ENCODE results near the gene NDUFB2. TPM values are rescaled to one million over a fixed set of nuclear protein-coding genes. Genes with fewer than 3 reads are reported as not detected.

The NDUFB2 gene
- 35.9 TPM for total RNA-seq

DNA sequence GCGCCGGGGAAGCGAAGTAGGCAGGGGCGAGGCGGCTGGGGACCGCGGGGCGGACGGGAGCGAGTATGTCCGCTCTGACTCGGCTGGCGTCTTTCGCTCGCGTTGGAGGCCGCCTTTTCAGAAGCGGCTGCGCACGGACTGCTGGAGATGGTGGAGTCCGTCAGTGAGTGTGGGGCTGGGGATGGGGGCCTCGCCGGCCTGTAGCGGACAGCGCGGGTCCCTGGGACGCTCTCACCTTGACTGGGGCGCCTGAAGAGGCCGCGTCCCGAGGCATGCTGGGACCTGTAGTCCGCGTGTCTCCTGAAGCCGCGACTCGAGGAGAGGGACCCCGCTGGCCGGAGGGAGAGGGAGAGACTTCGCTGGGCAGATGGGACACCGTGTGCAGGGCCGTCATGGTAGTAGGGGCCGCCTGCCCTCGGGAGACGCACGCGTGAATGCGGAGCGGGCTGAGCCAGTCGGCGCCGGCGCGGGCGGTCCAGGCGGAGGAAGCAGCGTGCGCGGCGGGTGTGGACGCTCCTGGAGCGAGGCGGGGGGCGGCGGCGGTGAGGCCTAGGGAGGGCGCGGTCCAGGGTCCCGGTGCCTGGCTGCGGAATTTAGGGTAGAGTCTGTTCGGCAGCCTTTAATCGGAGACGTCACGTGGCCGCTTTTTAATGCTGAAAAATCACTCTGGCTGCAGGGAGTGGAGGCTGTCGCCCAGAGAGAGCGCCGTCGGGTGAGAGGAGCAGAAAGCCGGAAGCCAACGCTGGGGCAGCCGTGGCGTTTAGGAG lies at the start of gene NDUFB2:
TSS of gene NDUFB2 (plus strand) at position 29 of the 767 bp plus-strand sequence. CDS start at position 66, 37 bp downstream.
- Histone ChIP-seq H3K9me3 (no peaks in the 10 kb centered on the region), H3K27me3 (no peaks in the 10 kb centered on the region), H3K27ac (peak within 1 kb of the TSS; percentile 80 to 89), H3K4me3 (peak within 1 kb of the TSS; percentile 62 to 74), H3K4me1 (peaks cover 0 to 13% of the 10 kb centered on the region in 2 donors), H3K36me3 (peaks cover 0 to 6% of the 10 kb centered on the region in 2 donors)
- peak in 1 of 2 donors; percentile 77 for DNase-seq (ENCODE audit: low spot score in 2 of 2)
- TF ChIP-seq, protein P1, sequence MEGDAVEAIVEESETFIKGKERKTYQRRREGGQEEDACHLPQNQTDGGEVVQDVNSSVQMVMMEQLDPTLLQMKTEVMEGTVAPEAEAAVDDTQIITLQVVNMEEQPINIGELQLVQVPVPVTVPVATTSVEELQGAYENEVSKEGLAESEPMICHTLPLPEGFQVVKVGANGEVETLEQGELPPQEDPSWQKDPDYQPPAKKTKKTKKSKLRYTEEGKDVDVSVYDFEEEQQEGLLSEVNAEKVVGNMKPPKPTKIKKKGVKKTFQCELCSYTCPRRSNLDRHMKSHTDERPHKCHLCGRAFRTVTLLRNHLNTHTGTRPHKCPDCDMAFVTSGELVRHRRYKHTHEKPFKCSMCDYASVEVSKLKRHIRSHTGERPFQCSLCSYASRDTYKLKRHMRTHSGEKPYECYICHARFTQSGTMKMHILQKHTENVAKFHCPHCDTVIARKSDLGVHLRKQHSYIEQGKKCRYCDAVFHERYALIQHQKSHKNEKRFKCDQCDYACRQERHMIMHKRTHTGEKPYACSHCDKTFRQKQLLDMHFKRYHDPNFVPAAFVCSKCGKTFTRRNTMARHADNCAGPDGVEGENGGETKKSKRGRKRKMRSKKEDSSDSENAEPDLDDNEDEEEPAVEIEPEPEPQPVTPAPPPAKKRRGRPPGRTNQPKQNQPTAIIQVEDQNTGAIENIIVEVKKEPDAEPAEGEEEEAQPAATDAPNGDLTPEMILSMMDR (IDR thresholded peaks at IDR 0.05) = no peak
- intact Hi-C loops (cut with DNase I) = loop anchor here (1.0 to 2.0 kb wide), 3 partner anchors 22 to 318 kb away; partner anchors contain the start of genes BRAF and MRPS33

DNA sequence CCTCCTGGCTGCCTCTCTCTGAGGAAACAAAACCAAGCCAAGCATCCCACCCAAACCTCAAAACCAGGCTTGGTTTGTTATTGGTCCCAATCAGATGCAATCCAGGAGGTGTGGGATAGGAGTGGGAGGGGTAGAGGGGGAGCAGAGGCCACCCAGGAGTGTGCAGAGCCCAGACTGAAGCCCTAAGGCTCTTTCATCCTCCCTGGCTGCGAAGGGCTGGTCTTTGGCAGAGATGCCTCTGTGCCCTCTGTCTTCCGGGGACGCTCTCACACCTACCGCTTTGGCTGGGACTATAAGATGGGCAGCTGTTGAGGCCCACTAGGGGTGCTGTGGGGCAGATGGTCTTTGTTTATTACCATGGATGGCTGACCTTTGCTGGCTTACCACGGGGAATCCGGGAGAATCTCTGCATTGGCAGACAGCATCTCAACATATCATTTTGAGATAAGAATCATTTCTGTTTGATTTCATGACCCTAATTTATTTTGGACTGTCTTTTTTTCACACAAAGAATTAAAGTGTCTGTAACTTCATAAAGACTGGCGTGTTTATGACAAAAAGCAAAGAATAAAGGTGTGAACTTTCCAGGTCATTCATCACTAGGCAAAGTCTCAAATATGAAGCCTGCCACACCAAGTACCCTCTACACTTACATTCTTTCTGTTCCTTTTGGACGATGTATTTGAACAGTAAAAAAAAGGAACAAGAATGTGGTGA lies 49.4 kb upstream of the NDUFB2 start:
- no peaks in the 10 kb centered on the region for H3K9me3 ChIP-seq
- H3K27ac ChIP-seq = no peak overlapping the region
- no peak for DNase-seq (ENCODE audit: low spot score in 2 of 2)
- intact Hi-C loops (cut with DNase I) = no loop called here
- no peaks in the 10 kb centered on the region for H3K36me3 ChIP-seq
- TF ChIP-seq, protein P1 (IDR thresholded peaks at IDR 0.05) = peak in 1 of 3 experiments; percentile 36
- no peaks in the 10 kb centered on the region for H3K27me3 ChIP-seq
- H3K4me3 ChIP-seq = no peak overlapping the region
- no peaks in the 10 kb centered on the region for H3K4me1 ChIP-seq

DNA sequence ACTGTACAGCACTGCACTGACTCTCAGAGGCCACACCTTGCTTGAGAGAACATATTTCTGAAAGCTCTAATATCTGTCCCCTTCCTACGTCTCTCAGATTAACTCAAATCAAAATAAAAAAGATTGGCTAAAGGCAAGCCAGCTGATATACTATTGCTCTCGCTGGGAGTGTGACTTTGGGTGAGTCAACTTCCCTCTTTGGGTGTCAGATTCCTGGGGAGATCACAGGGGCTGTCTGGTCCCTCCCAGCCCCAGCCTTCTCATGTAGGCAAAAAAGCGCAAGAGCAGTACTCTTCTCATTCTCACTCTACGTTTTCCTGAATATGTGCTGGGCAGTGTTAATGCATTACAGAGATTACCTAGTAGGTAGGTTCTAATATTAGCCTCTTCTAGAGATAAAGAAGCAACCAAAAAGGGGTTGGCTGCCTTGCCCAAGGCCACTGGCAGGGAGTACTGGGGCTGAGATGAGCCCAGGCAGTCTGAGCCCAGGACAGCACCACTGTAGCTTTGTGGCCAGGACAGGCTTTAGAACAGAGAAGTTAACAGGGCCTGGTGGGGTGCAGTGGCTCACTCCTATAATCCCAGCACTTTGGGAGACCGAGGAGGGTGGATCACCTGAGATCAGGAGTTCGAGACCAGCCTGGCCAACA lies 46.8 kb upstream of the NDUFB2 start:
- no peaks in the 10 kb centered on the region for H3K36me3 ChIP-seq
- H3K27me3 ChIP-seq = no peaks in the 10 kb centered on the region
- no peaks in the 10 kb centered on the region for H3K9me3 ChIP-seq
- no peak overlapping the region for H3K27ac ChIP-seq
- DNase-seq (ENCODE audit: low spot score in 2 of 2) = peak in 1 of 2 donors; percentile 49
- H3K4me3 ChIP-seq = no peak overlapping the region
- TF ChIP-seq, protein P1 (IDR thresholded peaks at IDR 0.05) = no peak
- intact Hi-C loops (cut with DNase I) = no loop called here
- no peaks in the 10 kb centered on the region for H3K4me1 ChIP-seq

DNA sequence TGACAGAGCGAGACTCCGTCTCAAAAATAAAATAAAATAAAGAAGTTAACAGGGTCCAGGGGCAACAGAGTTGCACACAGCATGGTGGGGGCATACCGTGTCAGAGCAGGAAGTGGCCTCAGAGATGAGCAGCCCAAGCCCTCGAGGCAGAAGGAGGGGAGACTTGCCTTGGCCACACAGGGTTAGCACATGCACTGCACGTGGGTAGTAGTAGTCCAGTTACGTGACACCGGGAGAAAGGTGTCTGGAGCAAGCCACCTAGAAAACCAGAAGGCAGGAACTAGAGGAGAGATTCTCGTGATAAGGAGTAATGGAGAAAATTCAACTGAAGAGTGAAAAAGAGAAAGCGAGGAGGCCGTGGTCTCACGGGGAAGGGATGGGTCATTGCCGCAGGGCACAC lies 46.1 kb upstream of the NDUFB2 start:
- H3K4me3 ChIP-seq = no peak overlapping the region
- H3K27me3 ChIP-seq = no peaks in the 10 kb centered on the region
- DNase-seq (ENCODE audit: low spot score in 2 of 2) = peak in 1 of 2 donors; percentile 52
- H3K9me3 ChIP-seq = no peaks in the 10 kb centered on the region
- H3K27ac ChIP-seq = no peak overlapping the region
- TF ChIP-seq, protein P1 (IDR thresholded peaks at IDR 0.05) = no peak
- H3K4me1 ChIP-seq = no peaks in the 10 kb centered on the region
- H3K36me3 ChIP-seq = no peaks in the 10 kb centered on the region
- intact Hi-C loops (cut with DNase I) = no loop called here

DNA sequence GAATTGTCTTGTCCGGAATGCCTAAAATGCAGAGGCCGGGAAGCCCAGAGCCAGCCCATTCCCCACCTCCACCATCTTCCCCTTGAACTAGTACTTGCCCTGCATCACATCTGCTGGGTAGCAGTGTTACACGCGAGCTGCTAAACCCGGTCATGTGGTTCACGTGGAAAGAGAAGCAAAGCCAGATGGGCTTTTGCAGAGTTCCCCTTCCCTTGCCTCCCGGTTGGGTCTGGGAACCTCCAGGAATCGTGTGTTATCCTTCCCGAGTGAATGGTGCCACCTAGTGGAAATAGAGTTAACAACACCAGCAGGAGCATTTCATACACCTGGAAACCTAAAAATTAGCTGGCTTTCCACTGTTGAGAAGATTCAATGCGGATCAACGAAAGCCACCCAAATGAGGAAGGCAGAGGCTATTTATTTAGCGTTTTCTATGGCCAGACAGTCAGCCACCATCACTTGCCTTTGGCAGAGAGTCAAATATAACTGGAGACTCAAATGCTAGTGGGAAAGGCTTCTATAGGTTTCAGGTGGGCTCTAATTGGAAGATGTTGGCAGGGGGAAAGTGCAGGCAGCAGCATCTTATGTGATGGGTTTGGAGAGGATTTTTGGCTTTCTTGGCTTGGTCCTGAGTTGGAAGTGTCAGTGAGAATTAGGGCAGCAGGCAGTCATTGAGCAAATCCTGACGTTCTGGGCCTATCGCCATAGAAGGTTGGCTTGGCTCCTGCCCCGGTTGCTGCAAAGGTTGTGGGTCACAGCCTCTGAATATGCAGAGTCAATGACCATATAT lies 43.0 kb upstream of the NDUFB2 start:
- H3K36me3 ChIP-seq = no peaks in the 10 kb centered on the region
- no peak overlapping the region for H3K4me3 ChIP-seq
- TF ChIP-seq, protein P1 (IDR thresholded peaks at IDR 0.05) = peak; percentile 77 to 90 (median 82)
- no peaks in the 10 kb centered on the region for H3K4me1 ChIP-seq
- H3K9me3 ChIP-seq = no peaks in the 10 kb centered on the region
- intact Hi-C loops (cut with DNase I) = loop anchor here (1.0 to 2.0 kb wide), 2 partner anchors 135 to 175 kb away; partner anchors contain the start of gene MKRN1
- H3K27ac ChIP-seq = no peak overlapping the region
- peak in 1 of 2 donors; percentile 77 for DNase-seq (ENCODE audit: low spot score in 2 of 2)
- H3K27me3 ChIP-seq = no peaks in the 10 kb centered on the region
